ENCODE data around the gene C16orf92.
"Not testable (repeated sequence)": the region's sequence is repeated elsewhere in the genome, so short reads cannot be mapped to it uniquely, and the experiment has no call there.

C16orf92 gene

GRCh38 chr16:30023586-30023985, 588 bp downstream of the C16orf92 start:
- Mint-ChIP-seq H3K9me3 (no peaks in the 10 kb centered on the region), H3K27ac (no peak overlapping the region), H3K36me3 (ENCODE audit: low read depth) (no peaks in the 10 kb centered on the region), H3K27me3 (peaks cover 32% of the 10 kb centered on the region), H3K4me1 (ENCODE audit: low read depth) (peaks cover 8% of the 10 kb centered on the region), H3K4me3 (no peak overlapping the region)
- no peak for DNase-seq

- DNase-seq, result no peak
- no peaks in the 10 kb centered on the region for H3K36me3 Mint-ChIP-seq (ENCODE audit: low read depth)
- H3K27me3 Mint-ChIP-seq, result peaks cover 40% of the 10 kb centered on the region
- no peak overlapping the region for H3K4me3 Mint-ChIP-seq
- H3K9me3 Mint-ChIP-seq, result no peaks in the 10 kb centered on the region
- H3K27ac Mint-ChIP-seq, result no peak overlapping the region
- peaks cover 6% of the 10 kb centered on the region for H3K4me1 Mint-ChIP-seq (ENCODE audit: low read depth)
Measured at GRCh38 chr16:30024451-30024850, 1.5 kb downstream of the C16orf92 start.

- H3K4me3 Mint-ChIP-seq, result no peak overlapping the region
- peaks cover 8% of the 10 kb centered on the region for H3K4me1 Mint-ChIP-seq (ENCODE audit: low read depth)
- peaks cover 47% of the 10 kb centered on the region for H3K27me3 Mint-ChIP-seq
- no peaks in the 10 kb centered on the region for H3K36me3 Mint-ChIP-seq (ENCODE audit: low read depth)
- no peaks in the 10 kb centered on the region for H3K9me3 Mint-ChIP-seq
- no peak overlapping the region for H3K27ac Mint-ChIP-seq
- DNase-seq, result no peak
Measured at GRCh38 chr16:30025156-30025555, 2.2 kb downstream of the C16orf92 start.

- H3K27ac Mint-ChIP-seq, result no peak overlapping the region
- H3K4me1 Mint-ChIP-seq (ENCODE audit: low read depth), result peaks cover 9% of the 10 kb centered on the region
- H3K9me3 Mint-ChIP-seq, result no peaks in the 10 kb centered on the region
- H3K36me3 Mint-ChIP-seq (ENCODE audit: low read depth), result no peaks in the 10 kb centered on the region
- H3K27me3 Mint-ChIP-seq, result peaks cover 50% of the 10 kb centered on the region
- H3K4me3 Mint-ChIP-seq, result no peak overlapping the region
- DNase-seq, result no peak
Measured at GRCh38 chr16:30025574-30025973, 2.6 kb downstream of the C16orf92 start.

GRCh38 chr16:30026449-30026848, 3.5 kb downstream of the C16orf92 start:
- Mint-ChIP-seq H3K36me3 (ENCODE audit: low read depth) (no peaks in the 10 kb centered on the region), H3K27me3 (peaks cover 45% of the 10 kb centered on the region), H3K4me1 (ENCODE audit: low read depth) (peaks cover 5% of the 10 kb centered on the region), H3K27ac (no peak overlapping the region), H3K9me3 (no peaks in the 10 kb centered on the region), H3K4me3 (no peak overlapping the region)
- DNase-seq, result no peak

- H3K27me3 Mint-ChIP-seq, result peaks cover 55% of the 10 kb centered on the region
- H3K4me3 Mint-ChIP-seq, result no peak overlapping the region
- H3K36me3 Mint-ChIP-seq (ENCODE audit: low read depth), result no peaks in the 10 kb centered on the region
- DNase-seq, result no peak
- H3K4me1 Mint-ChIP-seq (ENCODE audit: low read depth), result peaks cover 9% of the 10 kb centered on the region
- no peaks in the 10 kb centered on the region for H3K9me3 Mint-ChIP-seq
- no peak overlapping the region for H3K27ac Mint-ChIP-seq
Measured at GRCh38 chr16:30027588-30028437, 4.8 kb downstream of the C16orf92 start.

- Mint-ChIP-seq H3K9me3 (no peaks in the 10 kb centered on the region), H3K36me3 (ENCODE audit: low read depth) (no peaks in the 10 kb centered on the region), H3K4me1 (ENCODE audit: low read depth) (peaks cover 9% of the 10 kb centered on the region), H3K4me3 (no peak overlapping the region), H3K27me3 (peaks cover 60% of the 10 kb centered on the region), H3K27ac (no peak overlapping the region)
- no peak for DNase-seq
Measured at GRCh38 chr16:30028438-30029076, 5.6 kb downstream of the C16orf92 start.

GRCh38 chr16:30030011-30030685, 7.2 kb downstream of the C16orf92 start:
- peaks cover 9% of the 10 kb centered on the region for H3K4me1 Mint-ChIP-seq (ENCODE audit: low read depth)
- H3K27me3 Mint-ChIP-seq, result peaks cover 62% of the 10 kb centered on the region
- no peaks in the 10 kb centered on the region for H3K36me3 Mint-ChIP-seq (ENCODE audit: low read depth)
- no peak overlapping the region for H3K27ac Mint-ChIP-seq
- no peak overlapping the region for H3K4me3 Mint-ChIP-seq
- no peak for DNase-seq
- no peaks in the 10 kb centered on the region for H3K9me3 Mint-ChIP-seq

GRCh38 chr16:30030841-30031413, 7.9 kb downstream of the C16orf92 start, which contains the start of gene TLCD3B:
TSS of gene TLCD3B (minus strand) at chr16:30031271. CDS start at chr16:30030527, 744 bp downstream.
- no peak within 1 kb of the TSS for H3K27ac Mint-ChIP-seq
- no peak for DNase-seq
- no peak within 1 kb of the TSS for H3K4me3 Mint-ChIP-seq
- peaks cover 9% of the 10 kb centered on the region for H3K4me1 Mint-ChIP-seq (ENCODE audit: low read depth)
- no peaks in the 10 kb centered on the region for H3K36me3 Mint-ChIP-seq (ENCODE audit: low read depth)
- no peaks in the 10 kb centered on the region for H3K9me3 Mint-ChIP-seq
- peaks cover 62% of the 10 kb centered on the region for H3K27me3 Mint-ChIP-seq

- H3K36me3 Mint-ChIP-seq (ENCODE audit: low read depth), result no peaks in the 10 kb centered on the region
- DNase-seq, result no peak
- no peak overlapping the region for H3K4me3 Mint-ChIP-seq
- H3K27ac Mint-ChIP-seq, result no peak overlapping the region
- peaks cover 61% of the 10 kb centered on the region for H3K27me3 Mint-ChIP-seq
- peaks cover 9% of the 10 kb centered on the region for H3K4me1 Mint-ChIP-seq (ENCODE audit: low read depth)
- H3K9me3 Mint-ChIP-seq, result no peaks in the 10 kb centered on the region
Measured at GRCh38 chr16:30031477-30031918, 8.5 kb downstream of the C16orf92 start.

- Mint-ChIP-seq H3K4me3 (no peak overlapping the region), H3K4me1 (ENCODE audit: low read depth) (peaks cover 9% of the 10 kb centered on the region), H3K9me3 (no peaks in the 10 kb centered on the region), H3K27me3 (peaks cover 53% of the 10 kb centered on the region), H3K27ac (no peak overlapping the region), H3K36me3 (ENCODE audit: low read depth) (no peaks in the 10 kb centered on the region)
- peak; percentile 71 for DNase-seq
Measured at GRCh38 chr16:30032083-30032819, 9.3 kb downstream of the C16orf92 start.

- Mint-ChIP-seq H3K27me3 (peaks cover 43% of the 10 kb centered on the region), H3K9me3 (no peaks in the 10 kb centered on the region), H3K4me1 (ENCODE audit: low read depth) (peaks cover 9% of the 10 kb centered on the region), H3K4me3 (no peak overlapping the region), H3K27ac (no peak overlapping the region), H3K36me3 (ENCODE audit: low read depth) (no peaks in the 10 kb centered on the region)
- DNase-seq, result no peak
Measured at GRCh38 chr16:30033270-30033669, 10.3 kb downstream of the C16orf92 start.

- no peak for DNase-seq
- no peak overlapping the region for H3K4me3 Mint-ChIP-seq
- no peak overlapping the region for H3K27ac Mint-ChIP-seq
- no peaks in the 10 kb centered on the region for H3K36me3 Mint-ChIP-seq (ENCODE audit: low read depth)
- peaks cover 5% of the 10 kb centered on the region for H3K27me3 Mint-ChIP-seq
- no peaks in the 10 kb centered on the region for H3K4me1 Mint-ChIP-seq (ENCODE audit: low read depth)
- H3K9me3 Mint-ChIP-seq, result no peaks in the 10 kb centered on the region
Measured at GRCh38 chr16:30040221-30040620, 17.2 kb downstream of the C16orf92 start.

GRCh38 chr16:30040690-30041089, 17.7 kb downstream of the C16orf92 start:
- H3K36me3 Mint-ChIP-seq (ENCODE audit: low read depth); H3K9me3 Mint-ChIP-seq; H3K4me3 Mint-ChIP-seq; H3K4me1 Mint-ChIP-seq (ENCODE audit: low read depth); H3K27me3 Mint-ChIP-seq; DNase-seq; H3K27ac Mint-ChIP-seq: not testable (repeated sequence)
